Epithelial cell of proximal tubule (primary cell): ENCODE results near the gene TMEM138. TPM values are rescaled to one million over a fixed set of nuclear protein-coding genes. Genes with fewer than 3 reads are reported as not detected.

ENCODE experiments used
- DNase-seq: peaks from one replicate; pipeline ENCODE4 v3.0.0-alpha.2; 2011; ENCODE audit warnings: low read depth
- H3K4me3 ChIP-seq: 2 replicates; pipeline ENCODE4 v1.5.1; 2011; ENCODE audit warnings: low read depth, mild to moderate bottlenecking, low read length
- CTCF ChIP-seq: conservative IDR thresholded peaks from 2 replicates; pipeline ENCODE4 v1.5.1; 2012; ENCODE audit warnings: low read depth, mild to moderate bottlenecking, low read length
- total RNA-seq: library from RNA; depleted of rRNA; stranded (reverse); fragments of >200 nt; gene quantifications from 2 replicates; pipeline ENCODE4 v1.2.3, GENCODE V29; 2015

TMEM138 gene
- total RNA-seq, 1 donor from 2014 or later, result 21.9 TPM

DNA sequence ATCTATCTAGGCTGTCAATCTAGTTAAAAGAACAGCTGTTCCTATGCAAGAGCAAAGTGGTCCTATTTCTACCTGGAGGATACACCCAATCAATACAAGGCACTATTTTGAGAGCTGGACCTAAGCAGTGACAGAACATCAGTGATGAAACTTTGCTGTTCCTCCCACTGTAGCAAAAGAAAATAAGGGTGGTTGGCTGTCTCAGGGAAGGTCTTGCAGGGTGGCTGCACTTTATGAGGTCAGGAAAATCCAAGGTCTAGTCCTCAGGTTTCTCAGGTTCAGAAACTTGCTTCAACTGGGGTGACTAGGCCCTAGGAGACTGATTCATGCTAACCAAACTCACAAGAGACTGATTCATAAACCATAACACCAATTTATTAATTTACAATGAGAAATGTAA lies 56.0 kb downstream of the TMEM138 start:
- no peak for TF ChIP-seq CTCF
- peak; percentile 41 for DNase-seq
- H3K4me3 ChIP-seq, result no peak overlapping the region

Other genes with a start within 250 kb of the TMEM138 start
- gene VPS37C, start 200.9 kb upstream of the TMEM138 start, total RNA-seq, result 15.7 and 21.5 TPM in 2 replicates
- gene PGA3, start 158.9 kb upstream of the TMEM138 start, total RNA-seq, result not detected in 2 replicates
- gene PGA4, start 140.0 kb upstream of the TMEM138 start, total RNA-seq, result not detected in 2 replicates
- not detected in 2 replicates for gene PGA5, start 121.2 kb upstream of the TMEM138 start, total RNA-seq
- 0.65 and 3.5 TPM in 2 replicates for gene VWCE, start 67.1 kb upstream of the TMEM138 start, total RNA-seq
- 175 and 218 TPM in 2 replicates for gene DDB1, start 29.3 kb upstream of the TMEM138 start, total RNA-seq
- gene TKFC, start 29.1 kb upstream of the TMEM138 start, total RNA-seq, result 22.3 and 22.9 TPM in 2 replicates
- gene CYB561A3, start 492 bp upstream of the TMEM138 start, total RNA-seq, result 22.1 and 42.0 TPM in 2 replicates
- 8.3 and 10.6 TPM in 2 replicates for gene TMEM216, start 30.2 kb downstream of the TMEM138 start, total RNA-seq
- 43.3 and 57.6 TPM in 2 replicates for gene CPSF7, start 67.6 kb downstream of the TMEM138 start, total RNA-seq
- 34.4 and 63.2 TPM in 2 replicates for gene SDHAF2, start 67.8 kb downstream of the TMEM138 start, total RNA-seq
- 0.36 TPM in 1 of 2 replicates, not detected in the other for gene LRRC10B, start 146.4 kb downstream of the TMEM138 start, total RNA-seq
- gene SYT7, start 218.7 kb downstream of the TMEM138 start, total RNA-seq, result 0.23 TPM in 1 of 2 replicates, not detected in the other